CD4-positive, alpha-beta memory T cell (primary cell): ENCODE data around the gene GALNT5. TPM values are rescaled to one million over a fixed set of nuclear protein-coding genes. Genes with fewer than 3 reads are reported as not detected.
"Not testable (repeated sequence)": the region's sequence is repeated elsewhere in the genome, so short reads cannot be mapped to it uniquely, and the experiment has no call there.

Experiments used
- CTCF ChIA-PET: fragments of 350-600 bp; sonication (Branson Sonifier 250); formaldehyde crosslinking; loops from one replicate; lab custom pipeline; 2021; ENCODE audit warnings: inconsistent platforms; ENCODE audit not compliant: partially characterized antibody; lab: Charles Lee
- POLR2A ChIA-PET: fragments of 350-600 bp; sonication (Branson Sonifier 250); formaldehyde crosslinking; loops from one replicate; lab custom pipeline; 2021; ENCODE audit not compliant: partially characterized antibody; lab: Charles Lee
- DNase-seq, 5 donors: peaks; one replicate each; pipeline versions ENCODE4 v3.0.0 to v3.0.0-alpha.2; 2020 to 2022; ENCODE audit warnings: mixed read lengths in 1 of 5
- H3K27ac ChIP-seq: one replicate; pipeline ENCODE4 v1.7.0; 2013; ENCODE audit warnings: low read depth, low read length
- H3K27me3 ChIP-seq: 2 replicates; pipeline ENCODE4 v1.7.0; 2013; ENCODE audit warnings: mild to moderate bottlenecking, low read length, moderate library complexity; ENCODE audit not compliant: insufficient read depth
- H3K36me3 ChIP-seq: 2 replicates; pipeline ENCODE4 v1.7.0; 2013; ENCODE audit warnings: mild to moderate bottlenecking, low read length, moderate library complexity; ENCODE audit not compliant: insufficient read depth
- H3K4me1 ChIP-seq: 2 replicates; pipeline ENCODE4 v1.7.0; 2013; ENCODE audit warnings: mild to moderate bottlenecking, low read length, moderate library complexity; ENCODE audit not compliant: insufficient read depth
- H3K4me3 ChIP-seq, 2 donors: one replicate each; pipeline ENCODE4 v1.7.0; 2013; ENCODE audit warnings: low read length in 2 of 2, mild to moderate bottlenecking in 1 of 2
- H3K9me3 ChIP-seq, 2 donors: one replicate each; pipeline ENCODE4 v1.7.0; 2013; ENCODE audit warnings: low read length in 2 of 2, control low read depth in 1 of 2; ENCODE audit not compliant: control insufficient read depth in 1 of 2
- H3K27ac Mint-ChIP-seq, 7 donors: one replicate each; pipeline ENCODE4 v1.8.0; 2020 to 2021; ENCODE audit warnings: mixed read lengths in 7 of 7, mild to moderate bottlenecking in 6 of 7, inconsistent platforms in 3 of 7, moderate library complexity in 3 of 7
- H3K27me3 Mint-ChIP-seq, 2 donors: one replicate each; pipeline ENCODE4 v1.8.0; 2020 to 2021; ENCODE audit warnings: mixed read lengths in 2 of 2
- H3K36me3 Mint-ChIP-seq, 2 donors: one replicate each; pipeline ENCODE4 v1.8.0; 2020 to 2021; ENCODE audit warnings: mixed read lengths in 2 of 2, inconsistent platforms in 1 of 2, mild to moderate bottlenecking in 1 of 2
- H3K4me1 Mint-ChIP-seq, 4 donors: one replicate each; pipeline ENCODE4 v1.8.0; 2020 to 2021; ENCODE audit warnings: mixed read lengths in 4 of 4, mild to moderate bottlenecking in 1 of 4
- H3K4me3 Mint-ChIP-seq, 8 donors: one replicate each; pipeline ENCODE4 v1.8.0; 2020 to 2021; ENCODE audit warnings: mixed read lengths in 8 of 8, mild to moderate bottlenecking in 7 of 8, moderate library complexity in 6 of 8, inconsistent platforms in 3 of 8
- H3K9me3 Mint-ChIP-seq, 8 donors: one replicate each; pipeline ENCODE4 v1.8.0; 2020 to 2021; ENCODE audit warnings: mixed read lengths in 8 of 8, mild to moderate bottlenecking in 5 of 8, inconsistent platforms in 3 of 8, moderate library complexity in 1 of 8
- intact Hi-C: fragments of 100-400 bp; cut with micrococcal nuclease; formaldehyde crosslinking; loops from one replicate; pipeline ENCODE4 v1.15.1; 2023
- polyA plus RNA-seq, 2 donors: library from polyadenylated mRNA; unstranded; fragments of 300-500 nt; fragmentation: Illumina TruSeq; gene quantifications; one replicate each; pipeline ENCODE4 v1.2.3, GENCODE V29; 2021
- total RNA-seq, 2 experiments: library from RNA; stranded (reverse); gene quantifications; one replicate each; pipeline ENCODE4 v1.2.3, GENCODE V29; 2021

Gene GALNT5
- total and polyA plus RNA-seq, 4 experiments from 2014 or later, result not detected

DNA sequence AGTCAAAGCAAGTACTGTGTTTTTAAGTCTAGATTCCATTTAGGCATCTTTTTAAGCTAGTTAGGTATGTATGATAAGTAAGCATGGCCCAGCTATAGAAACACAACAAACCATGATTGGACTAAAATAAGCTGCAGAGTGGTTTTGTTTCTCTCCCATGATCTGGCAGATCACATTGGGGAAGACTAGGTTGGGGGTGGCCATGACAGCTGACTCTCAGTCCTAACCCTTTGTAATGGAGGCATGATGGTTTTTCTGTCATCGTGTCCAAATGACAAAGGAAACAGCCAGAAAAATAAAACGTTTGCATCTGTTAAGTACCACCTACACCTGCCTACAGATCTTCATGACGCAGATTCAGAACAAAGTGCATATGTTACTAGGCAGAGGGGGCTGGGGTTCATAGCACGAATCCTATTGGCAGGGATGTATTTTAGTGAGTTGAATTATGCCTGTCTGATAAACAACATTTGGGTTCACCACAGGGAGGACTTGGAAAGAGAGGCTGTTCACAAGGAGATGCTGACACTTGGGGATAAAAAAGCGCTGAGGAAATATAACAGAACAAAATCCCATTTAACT lies 33.8 kb upstream of the GALNT5 start:
- Histone ChIP-seq H3K27me3 (no peaks in the 10 kb centered on the region), H3K9me3 (no peaks in the 10 kb centered on the region), H3K4me3 (no peak overlapping the region), H3K4me1 (no peaks in the 10 kb centered on the region), H3K27ac (no peak overlapping the region), H3K36me3 (no peaks in the 10 kb centered on the region)
- peaks cover 6 to 10% of the 10 kb centered on the region in 2 donors for H3K27me3 Mint-ChIP-seq
- intact Hi-C loops, result no loop called here
- H3K27ac Mint-ChIP-seq, result no peak overlapping the region
- no peak for DNase-seq
- no peak overlapping the region for H3K4me3 Mint-ChIP-seq
- H3K9me3 Mint-ChIP-seq, result peaks cover 0 to 2% (median 0%) of the 10 kb centered on the region in 8 donors
- no peaks in the 10 kb centered on the region for H3K36me3 Mint-ChIP-seq
- ChIA-PET POLR2A (no interaction called here), CTCF (no interaction called here)
- H3K4me1 Mint-ChIP-seq, result no peaks in the 10 kb centered on the region

DNA sequence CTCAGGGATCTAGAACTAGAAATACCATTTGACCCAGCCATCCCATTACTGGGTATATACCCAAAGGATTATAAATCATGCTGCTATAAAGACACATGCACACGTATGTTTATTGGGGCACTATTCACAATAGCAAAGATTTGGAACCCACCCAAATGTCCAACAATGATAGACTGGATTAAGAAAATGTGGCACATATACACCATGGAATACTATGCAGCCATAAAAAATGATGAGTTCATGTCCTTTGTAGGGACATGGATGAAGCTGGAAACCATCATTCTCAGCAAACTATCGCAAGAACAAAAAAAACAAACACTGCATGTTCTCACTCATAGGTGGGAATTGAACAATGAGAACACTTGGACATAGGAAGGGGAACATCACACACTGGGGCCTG lies 33.1 kb upstream of the GALNT5 start:
- H3K36me3 ChIP-seq, H3K27ac ChIP-seq, intact Hi-C loops, H3K27ac Mint-ChIP-seq, H3K4me3 Mint-ChIP-seq, H3K36me3 Mint-ChIP-seq, POLR2A ChIA-PET, H3K4me1 Mint-ChIP-seq, CTCF ChIA-PET, H3K9me3 Mint-ChIP-seq, H3K27me3 ChIP-seq, H3K4me1 ChIP-seq, H3K9me3 ChIP-seq, DNase-seq, H3K4me3 ChIP-seq: not testable (repeated sequence)
- peaks cover 4 to 11% of the 10 kb centered on the region in 2 donors for H3K27me3 Mint-ChIP-seq

DNA sequence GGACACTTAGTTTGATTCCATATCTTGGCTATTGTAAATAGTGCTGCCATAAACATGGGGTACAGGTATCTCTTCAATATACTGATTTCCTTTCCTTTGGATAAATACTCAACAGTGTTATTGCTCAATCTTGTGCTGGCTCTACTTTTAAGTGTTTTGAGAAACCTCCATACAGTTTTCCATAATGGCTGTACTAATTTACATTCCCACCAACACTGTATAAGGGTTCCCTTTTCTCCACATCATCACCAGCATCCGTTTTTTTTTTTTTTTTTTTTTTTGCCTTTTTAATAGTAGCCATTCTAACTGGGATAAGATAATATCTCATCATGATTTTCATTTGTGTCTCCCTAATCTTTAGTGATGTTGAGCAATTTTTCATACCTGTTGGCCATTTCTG lies 29.9 kb upstream of the GALNT5 start:
- H3K9me3 Mint-ChIP-seq, result peaks cover 0 to 2% (median 0%) of the 10 kb centered on the region in 8 donors
- Histone ChIP-seq H3K36me3 (no peaks in the 10 kb centered on the region), H3K9me3 (no peaks in the 10 kb centered on the region), H3K4me1 (no peaks in the 10 kb centered on the region), H3K27me3 (no peaks in the 10 kb centered on the region), H3K27ac (no peak overlapping the region), H3K4me3 (no peak overlapping the region)
- intact Hi-C loops, result no loop called here
- POLR2A ChIA-PET, result no interaction called here
- no peaks in the 10 kb centered on the region for H3K36me3 Mint-ChIP-seq
- no peak overlapping the region for H3K27ac Mint-ChIP-seq
- no peaks in the 10 kb centered on the region for H3K4me1 Mint-ChIP-seq
- CTCF ChIA-PET, result no interaction called here
- H3K27me3 Mint-ChIP-seq, result peaks cover 2 to 8% of the 10 kb centered on the region in 2 donors
- no peak for DNase-seq
- H3K4me3 Mint-ChIP-seq, result no peak overlapping the region

DNA sequence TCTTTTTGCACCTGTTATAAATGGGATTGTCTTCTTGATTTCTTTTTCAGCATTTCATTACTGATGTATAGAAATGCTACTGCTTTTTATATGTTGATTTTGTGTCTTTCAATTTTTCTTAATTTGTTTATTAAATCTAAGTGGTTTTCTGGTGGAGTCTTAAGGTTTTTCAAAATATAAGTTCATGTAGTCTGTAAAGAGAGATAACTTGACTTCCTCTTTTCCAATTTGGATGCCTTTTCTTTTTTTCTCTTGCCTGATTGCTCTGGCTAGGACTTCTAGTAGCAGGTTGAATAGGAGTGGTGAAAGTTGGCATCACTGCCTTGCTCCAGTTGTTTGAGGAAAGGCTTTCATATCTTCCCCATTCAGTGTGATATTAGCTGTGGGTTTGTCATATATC lies 28.6 kb upstream of the GALNT5 start:
- Histone ChIP-seq H3K9me3 (no peaks in the 10 kb centered on the region), H3K4me1 (no peaks in the 10 kb centered on the region), H3K27ac (no peak overlapping the region), H3K36me3 (no peaks in the 10 kb centered on the region), H3K27me3 (no peaks in the 10 kb centered on the region), H3K4me3 (no peak overlapping the region)
- Mint-ChIP-seq H3K4me1 (no peaks in the 10 kb centered on the region), H3K27me3 (peaks cover 2 to 11% of the 10 kb centered on the region in 2 donors), H3K4me3 (no peak overlapping the region), H3K27ac (no peak overlapping the region), H3K9me3 (peaks cover 0 to 3% (median 0%) of the 10 kb centered on the region in 8 donors), H3K36me3 (no peaks in the 10 kb centered on the region)
- intact Hi-C loops, result no loop called here
- no peak for DNase-seq
- ChIA-PET POLR2A (no interaction called here), CTCF (no interaction called here)

DNA sequence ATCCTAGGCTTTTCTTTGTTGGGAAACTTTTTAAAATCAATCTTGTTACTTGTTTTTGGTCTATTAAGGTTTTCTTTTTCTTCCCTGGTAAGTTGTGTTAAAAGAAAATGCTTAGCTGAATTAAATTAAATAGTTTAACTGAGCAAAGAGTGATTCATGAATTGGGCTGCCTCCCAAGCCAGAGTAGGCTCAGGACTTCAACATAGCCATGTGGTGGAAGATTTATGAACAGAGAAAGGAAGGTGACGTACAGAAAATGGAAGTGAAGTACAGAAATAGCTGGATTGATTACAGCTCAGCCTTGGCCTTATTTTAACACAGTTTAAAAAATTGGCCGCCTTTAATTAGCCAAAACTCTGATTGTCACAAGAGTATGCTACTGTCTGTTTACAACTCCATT lies 27.9 kb upstream of the GALNT5 start:
- no peak overlapping the region for H3K27ac ChIP-seq
- Mint-ChIP-seq H3K36me3 (no peaks in the 10 kb centered on the region), H3K4me3 (peak overlapping the region in 1 of 8 donors; percentile 3), H3K27me3 (peaks cover 2 to 7% of the 10 kb centered on the region in 2 donors), H3K9me3 (peaks cover 0 to 3% (median 0%) of the 10 kb centered on the region in 8 donors), H3K27ac (no peak overlapping the region), H3K4me1 (no peaks in the 10 kb centered on the region)
- no peak for DNase-seq
- intact Hi-C loops, result no loop called here
- no peaks in the 10 kb centered on the region for H3K27me3 ChIP-seq
- no peaks in the 10 kb centered on the region for H3K36me3 ChIP-seq
- H3K9me3 ChIP-seq, result no peaks in the 10 kb centered on the region
- no peak overlapping the region for H3K4me3 ChIP-seq
- no peaks in the 10 kb centered on the region for H3K4me1 ChIP-seq
- ChIA-PET CTCF (no interaction called here), POLR2A (no interaction called here)

DNA sequence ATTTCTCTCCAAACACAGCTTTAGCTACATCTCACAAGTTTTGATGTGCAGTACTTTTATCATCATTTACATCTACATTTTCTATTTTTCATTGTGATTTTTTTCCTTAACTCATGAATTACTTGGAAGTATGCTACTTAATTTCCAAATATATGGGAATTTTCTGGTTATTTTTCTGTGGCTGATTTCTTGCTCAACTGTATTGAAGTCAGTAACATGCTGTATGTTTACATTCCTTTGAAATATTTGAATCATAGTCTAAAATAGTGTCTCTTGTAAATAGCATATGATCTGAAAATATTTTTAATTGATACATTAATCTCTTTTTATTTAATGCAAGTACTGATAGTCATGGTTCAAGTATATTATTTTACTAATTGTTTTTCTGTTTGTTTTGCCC lies 26.0 kb upstream of the GALNT5 start:
- intact Hi-C loops, result no loop called here
- H3K27me3 ChIP-seq, result no peaks in the 10 kb centered on the region
- Mint-ChIP-seq H3K4me3 (no peak overlapping the region), H3K4me1 (no peaks in the 10 kb centered on the region), H3K9me3 (peaks cover 0 to 3% (median 0%) of the 10 kb centered on the region in 8 donors), H3K27me3 (peaks cover 5 to 7% of the 10 kb centered on the region in 2 donors), H3K36me3 (no peaks in the 10 kb centered on the region), H3K27ac (no peak overlapping the region)
- no peaks in the 10 kb centered on the region for H3K4me1 ChIP-seq
- H3K36me3 ChIP-seq, result no peaks in the 10 kb centered on the region
- no peak overlapping the region for H3K4me3 ChIP-seq
- no peak overlapping the region for H3K27ac ChIP-seq
- no peak for DNase-seq
- POLR2A ChIA-PET, result no interaction called here
- H3K9me3 ChIP-seq, result no peaks in the 10 kb centered on the region
- CTCF ChIA-PET, result no interaction called here

DNA sequence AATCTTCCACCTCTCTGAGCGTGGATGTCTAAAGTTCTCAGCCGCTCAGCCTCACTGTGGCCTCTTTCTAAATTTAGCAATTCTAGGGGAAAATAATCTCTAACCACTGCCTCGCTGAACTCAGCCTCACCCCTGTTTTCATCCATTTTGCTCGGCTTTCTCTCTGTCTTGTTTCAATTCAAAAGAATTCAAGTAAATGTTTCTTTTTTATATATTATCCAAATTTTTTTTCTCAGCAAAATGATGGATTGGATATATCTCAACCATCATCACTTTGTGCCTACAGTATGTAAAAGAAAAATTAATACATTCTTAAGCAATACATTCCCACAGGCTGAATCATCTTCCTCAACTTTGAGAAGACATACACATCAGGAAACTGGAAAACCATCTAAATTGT lies 24.0 kb upstream of the GALNT5 start:
- Histone ChIP-seq H3K27ac (no peak overlapping the region), H3K9me3 (no peaks in the 10 kb centered on the region), H3K36me3 (no peaks in the 10 kb centered on the region), H3K27me3 (no peaks in the 10 kb centered on the region), H3K4me3 (no peak overlapping the region), H3K4me1 (no peaks in the 10 kb centered on the region)
- POLR2A ChIA-PET, result no interaction called here
- Mint-ChIP-seq H3K36me3 (no peaks in the 10 kb centered on the region), H3K4me1 (no peaks in the 10 kb centered on the region), H3K27me3 (peaks cover 7 to 10% of the 10 kb centered on the region in 2 donors), H3K9me3 (peaks cover 0 to 3% (median 0%) of the 10 kb centered on the region in 8 donors), H3K4me3 (no peak overlapping the region), H3K27ac (no peak overlapping the region)
- intact Hi-C loops, result no loop called here
- no peak for DNase-seq
- CTCF ChIA-PET, result no interaction called here

DNA sequence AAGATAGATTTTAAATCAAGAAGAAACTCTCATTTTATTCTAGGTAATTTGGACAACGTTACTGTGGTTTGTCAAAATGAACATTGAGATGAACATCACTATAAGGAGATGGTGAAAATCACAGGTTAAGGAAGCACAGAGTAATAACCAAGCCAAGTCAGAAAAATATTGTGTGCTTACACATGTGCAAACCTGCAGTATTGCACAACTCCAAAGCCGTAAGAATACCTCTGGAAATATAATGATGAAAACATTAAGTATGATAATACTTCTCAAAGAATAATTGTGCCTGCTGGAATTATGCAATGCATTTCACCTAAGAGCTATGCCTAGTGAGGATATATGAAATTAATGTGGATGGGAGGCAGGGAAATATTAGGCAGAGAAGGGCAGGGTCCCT lies 21.1 kb upstream of the GALNT5 start:
- H3K27me3 Mint-ChIP-seq, result peaks cover 5 to 10% of the 10 kb centered on the region in 2 donors
- no peak overlapping the region for H3K4me3 Mint-ChIP-seq
- Histone ChIP-seq H3K27me3 (no peaks in the 10 kb centered on the region), H3K27ac (no peak overlapping the region), H3K36me3 (no peaks in the 10 kb centered on the region), H3K4me1 (no peaks in the 10 kb centered on the region), H3K9me3 (no peaks in the 10 kb centered on the region), H3K4me3 (no peak overlapping the region)
- no peak overlapping the region for H3K27ac Mint-ChIP-seq
- CTCF ChIA-PET, result no interaction called here
- H3K36me3 Mint-ChIP-seq, result no peaks in the 10 kb centered on the region
- no peak for DNase-seq
- peaks cover 0 to 3% (median 0%) of the 10 kb centered on the region in 8 donors for H3K9me3 Mint-ChIP-seq
- no peaks in the 10 kb centered on the region for H3K4me1 Mint-ChIP-seq
- POLR2A ChIA-PET, result no interaction called here
- intact Hi-C loops, result no loop called here
